HEK293 (cell line): ENCODE results near the gene RBCK1.
A peak's percentile ranks its signal among the peaks of the same experiment; 100 is the strongest.

ENCODE experiments used
- GLI2 ChIP-seq: fragments of 450-650 bp; formaldehyde crosslinking; IDR thresholded peaks from 2 replicates; pipeline ENCODE4; 2017; ENCODE audit warnings: missing biosample characterization, missing genetic modification characterization, low read depth, borderline replicate concordance
- GLIS2 ChIP-seq: fragments of 450-650 bp; formaldehyde crosslinking; IDR thresholded peaks from 2 replicates; pipeline ENCODE4 v1.5.1; 2016; ENCODE audit warnings: missing biosample characterization, missing genetic modification characterization
- KLF10 ChIP-seq: fragments of 450-650 bp; IDR thresholded peaks from 2 replicates; pipeline ENCODE4 v1.5.1; 2018; ENCODE audit warnings: missing biosample characterization, mild to moderate bottlenecking, missing genetic modification characterization
- KLF9 ChIP-seq: fragments of 450-650 bp; formaldehyde crosslinking; IDR thresholded peaks from 2 replicates; pipeline ENCODE4 v1.5.1; 2016; ENCODE audit warnings: missing biosample characterization, missing genetic modification characterization, low read depth
- MEIS1 ChIP-seq: sonication (generic); formaldehyde crosslinking; IDR thresholded peaks from 2 replicates; pipeline ENCODE4 v1.8.1; 2022; ENCODE audit warnings: missing genetic modification reagents, mild to moderate bottlenecking, borderline replicate concordance
- SETDB1 ChIP-seq: IDR thresholded peaks from one replicate; pipeline ENCODE4 v1.6.1; 2017; ENCODE audit warnings: mild to moderate bottlenecking, low read length, moderate library complexity, mixed read lengths; ENCODE audit not compliant: insufficient read length
- SP3 ChIP-seq: fragments of 450-650 bp; formaldehyde crosslinking; IDR thresholded peaks from 2 replicates; pipeline ENCODE4 v1.5.1; 2016; ENCODE audit warnings: missing biosample characterization, missing genetic modification characterization
- TCF7L2 ChIP-seq: IDR thresholded peaks from 2 replicates; pipeline ENCODE4 v1.6.1; 2011; ENCODE audit warnings: low read depth, mild to moderate bottlenecking, inconsistent platforms, low read length, moderate library complexity, borderline replicate concordance
- ZBTB20 ChIP-seq: fragments of 450-650 bp; formaldehyde crosslinking; IDR thresholded peaks from 2 replicates; pipeline ENCODE4 v1.5.1; 2016; ENCODE audit warnings: missing biosample characterization, missing genetic modification characterization
- ZEB2 ChIP-seq: fragments of 450-650 bp; formaldehyde crosslinking; IDR thresholded peaks from 2 replicates; pipeline ENCODE4 v1.5.1; 2016; ENCODE audit warnings: missing biosample characterization, missing genetic modification characterization
- ZFP69B ChIP-seq: fragments of 450-650 bp; formaldehyde crosslinking; IDR thresholded peaks from 2 replicates; pipeline ENCODE4 v1.5.1; 2016; ENCODE audit warnings: missing biosample characterization, missing genetic modification characterization
- ZNF121 ChIP-seq: fragments of 450-650 bp; formaldehyde crosslinking; IDR thresholded peaks from 2 replicates; pipeline ENCODE4 v1.5.1; 2016; ENCODE audit warnings: missing biosample characterization, missing genetic modification characterization
- ZNF132 ChIP-seq: fragments of 450-650 bp; formaldehyde crosslinking; IDR thresholded peaks from 2 replicates; pipeline ENCODE4 v1.5.1; 2017; ENCODE audit warnings: missing biosample characterization, missing genetic modification characterization, borderline replicate concordance
- ZNF169 ChIP-seq: fragments of 450-650 bp; formaldehyde crosslinking; IDR thresholded peaks from 2 replicates; pipeline ENCODE4 v1.5.1; 2016; ENCODE audit warnings: missing biosample characterization, missing genetic modification characterization
- ZNF24 ChIP-seq: fragments of 450-650 bp; formaldehyde crosslinking; IDR thresholded peaks from 2 replicates; pipeline ENCODE4 v1.5.1; 2016; ENCODE audit warnings: missing biosample characterization, missing genetic modification characterization
- ZNF366 ChIP-seq: fragments of 450-650 bp; formaldehyde crosslinking; conservative IDR thresholded peaks from 2 replicates; pipeline ENCODE4 v1.5.1; 2016; ENCODE audit warnings: missing biosample characterization, missing genetic modification characterization
- ZNF391 ChIP-seq: fragments of 450-650 bp; formaldehyde crosslinking; IDR thresholded peaks from 2 replicates; pipeline ENCODE4 v1.5.1; 2016; ENCODE audit warnings: low read depth, missing biosample characterization, missing genetic modification characterization, borderline replicate concordance
- ZNF423 ChIP-seq: fragments of 450-650 bp; formaldehyde crosslinking; IDR thresholded peaks from 2 replicates; pipeline ENCODE4 v1.5.1; 2016; ENCODE audit warnings: missing biosample characterization, missing genetic modification characterization
- ZNF501 ChIP-seq: fragments of 450-650 bp; formaldehyde crosslinking; IDR thresholded peaks from 2 replicates; pipeline ENCODE4 v1.5.1; 2016; ENCODE audit warnings: missing biosample characterization, missing genetic modification characterization
- ZNF561 ChIP-seq: fragments of 450-650 bp; IDR thresholded peaks from 2 replicates; pipeline ENCODE4 v1.5.1; 2018; ENCODE audit warnings: missing biosample characterization, missing genetic modification characterization, borderline replicate concordance
- ZNF580 ChIP-seq: fragments of 450-650 bp; formaldehyde crosslinking; IDR thresholded peaks from 2 replicates; pipeline ENCODE4 v1.5.1; 2016; ENCODE audit warnings: missing biosample characterization, missing genetic modification characterization
- ZNF585B ChIP-seq: fragments of 450-650 bp; formaldehyde crosslinking; IDR thresholded peaks from 2 replicates; pipeline ENCODE4 v1.5.1; 2016; ENCODE audit warnings: missing biosample characterization, missing genetic modification characterization
- ZNF596 ChIP-seq: fragments of 450-650 bp; IDR thresholded peaks from 2 replicates; pipeline ENCODE4 v1.5.0; 2018; ENCODE audit warnings: missing biosample characterization, mild to moderate bottlenecking, missing genetic modification characterization, moderate library complexity
- ZNF621 ChIP-seq: fragments of 450-650 bp; formaldehyde crosslinking; IDR thresholded peaks from 2 replicates; pipeline ENCODE4 v1.5.1; 2017; ENCODE audit warnings: missing biosample characterization, missing genetic modification characterization
- ZNF664 ChIP-seq: fragments of 450-650 bp; formaldehyde crosslinking; IDR thresholded peaks from 2 replicates; pipeline ENCODE4 v1.5.1; 2016; ENCODE audit warnings: missing biosample characterization, missing genetic modification characterization
- ZNF701 ChIP-seq: fragments of 450-650 bp; formaldehyde crosslinking; IDR thresholded peaks from 2 replicates; pipeline ENCODE4 v1.5.1; 2016; ENCODE audit warnings: missing biosample characterization, missing genetic modification characterization
- ZNF777 ChIP-seq: fragments of 450-650 bp; formaldehyde crosslinking; IDR thresholded peaks from 2 replicates; pipeline ENCODE4 v1.5.1; 2017; ENCODE audit warnings: missing biosample characterization, missing genetic modification characterization, borderline replicate concordance
- ZNF792 ChIP-seq: fragments of 450-650 bp; formaldehyde crosslinking; IDR thresholded peaks from 2 replicates; pipeline ENCODE4 v1.5.1; 2016; ENCODE audit warnings: missing biosample characterization, missing genetic modification characterization
- TF ChIP-seq, protein P1 (sequence below): fragments of 450-650 bp; formaldehyde crosslinking; IDR thresholded peaks from 2 replicates; pipeline ENCODE4 v1.5.1; 2016; ENCODE audit warnings: missing biosample characterization, missing genetic modification characterization
- TF ChIP-seq, protein P2 (sequence below): fragments of 450-650 bp; formaldehyde crosslinking; conservative IDR thresholded peaks from 2 replicates; pipeline ENCODE4 v1.5.1; 2016; ENCODE audit warnings: low read depth, missing biosample characterization, missing genetic modification characterization
- TF ChIP-seq, protein P3 (sequence below): fragments of 450-650 bp; formaldehyde crosslinking; IDR thresholded peaks from 2 replicates; pipeline ENCODE4 v1.5.1; 2016; ENCODE audit warnings: missing biosample characterization, missing genetic modification characterization
- TF ChIP-seq, protein P4 (sequence below): fragments of 450-650 bp; formaldehyde crosslinking; IDR thresholded peaks from 2 replicates; pipeline ENCODE4 v1.5.1; 2016; ENCODE audit warnings: missing biosample characterization, missing genetic modification characterization

RBCK1 gene

GRCh38 chr20:371755-372542 lies 36.1 kb upstream of the RBCK1 start (continued):
- TF ChIP-seq, protein P1, sequence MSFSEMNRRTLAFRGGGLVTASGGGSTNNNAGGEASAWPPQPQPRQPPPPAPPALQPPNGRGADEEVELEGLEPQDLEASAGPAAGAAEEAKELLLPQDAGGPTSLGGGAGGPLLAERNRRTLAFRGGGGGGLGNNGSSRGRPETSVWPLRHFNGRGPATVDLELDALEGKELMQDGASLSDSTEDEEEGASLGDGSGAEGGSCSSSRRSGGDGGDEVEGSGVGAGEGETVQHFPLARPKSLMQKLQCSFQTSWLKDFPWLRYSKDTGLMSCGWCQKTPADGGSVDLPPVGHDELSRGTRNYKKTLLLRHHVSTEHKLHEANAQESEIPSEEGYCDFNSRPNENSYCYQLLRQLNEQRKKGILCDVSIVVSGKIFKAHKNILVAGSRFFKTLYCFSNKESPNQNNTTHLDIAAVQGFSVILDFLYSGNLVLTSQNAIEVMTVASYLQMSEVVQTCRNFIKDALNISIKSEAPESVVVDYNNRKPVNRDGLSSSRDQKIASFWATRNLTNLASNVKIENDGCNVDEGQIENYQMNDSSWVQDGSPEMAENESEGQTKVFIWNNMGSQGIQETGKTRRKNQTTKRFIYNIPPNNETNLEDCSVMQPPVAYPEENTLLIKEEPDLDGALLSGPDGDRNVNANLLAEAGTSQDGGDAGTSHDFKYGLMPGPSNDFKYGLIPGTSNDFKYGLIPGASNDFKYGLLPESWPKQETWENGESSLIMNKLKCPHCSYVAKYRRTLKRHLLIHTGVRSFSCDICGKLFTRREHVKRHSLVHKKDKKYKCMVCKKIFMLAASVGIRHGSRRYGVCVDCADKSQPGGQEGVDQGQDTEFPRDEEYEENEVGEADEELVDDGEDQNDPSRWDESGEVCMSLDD = 0 out of 2 replicates have a peak, but pooled peaks have one; percentile 12
- TF ChIP-seq, protein P2, sequence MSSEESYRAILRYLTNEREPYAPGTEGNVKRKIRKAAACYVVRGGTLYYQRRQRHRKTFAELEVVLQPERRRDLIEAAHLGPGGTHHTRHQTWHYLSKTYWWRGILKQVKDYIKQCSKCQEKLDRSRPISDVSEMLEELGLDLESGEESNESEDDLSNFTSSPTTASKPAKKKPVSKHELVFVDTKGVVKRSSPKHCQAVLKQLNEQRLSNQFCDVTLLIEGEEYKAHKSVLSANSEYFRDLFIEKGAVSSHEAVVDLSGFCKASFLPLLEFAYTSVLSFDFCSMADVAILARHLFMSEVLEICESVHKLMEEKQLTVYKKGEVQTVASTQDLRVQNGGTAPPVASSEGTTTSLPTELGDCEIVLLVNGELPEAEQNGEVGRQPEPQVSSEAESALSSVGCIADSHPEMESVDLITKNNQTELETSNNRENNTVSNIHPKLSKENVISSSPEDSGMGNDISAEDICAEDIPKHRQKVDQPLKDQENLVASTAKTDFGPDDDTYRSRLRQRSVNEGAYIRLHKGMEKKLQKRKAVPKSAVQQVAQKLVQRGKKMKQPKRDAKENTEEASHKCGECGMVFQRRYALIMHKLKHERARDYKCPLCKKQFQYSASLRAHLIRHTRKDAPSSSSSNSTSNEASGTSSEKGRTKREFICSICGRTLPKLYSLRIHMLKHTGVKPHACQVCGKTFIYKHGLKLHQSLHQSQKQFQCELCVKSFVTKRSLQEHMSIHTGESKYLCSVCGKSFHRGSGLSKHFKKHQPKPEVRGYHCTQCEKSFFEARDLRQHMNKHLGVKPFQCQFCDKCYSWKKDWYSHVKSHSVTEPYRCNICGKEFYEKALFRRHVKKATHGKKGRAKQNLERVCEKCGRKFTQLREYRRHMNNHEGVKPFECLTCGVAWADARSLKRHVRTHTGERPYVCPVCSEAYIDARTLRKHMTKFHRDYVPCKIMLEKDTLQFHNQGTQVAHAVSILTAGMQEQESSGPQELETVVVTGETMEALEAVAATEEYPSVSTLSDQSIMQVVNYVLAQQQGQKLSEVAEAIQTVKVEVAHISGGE = no peak
- TF ChIP-seq ZNF621 (tag by site-specific recombination) (no peak), ZNF701 (tag by site-specific recombination) (no peak), ZNF423 (tag by site-specific recombination) (no peak), ZNF24 (tag by site-specific recombination) (peak; percentile 62; the same call in 1 of the 2 replicates), ZBTB20 (tag by site-specific recombination) (0 out of 2 replicates have a peak, but pooled peaks have one; percentile 35), SP3 (tag by site-specific recombination) (no peak), GLI2 (no peak), ZNF596 (no peak), ZNF777 (tag by site-specific recombination) (no peak), ZNF792 (tag by site-specific recombination) (no peak), SETDB1 (no peak), ZNF561 (tag by site-specific recombination) (no peak), ZNF501 (no peak), KLF10 (tag by site-specific recombination) (no peak), TCF7L2 (no peak), GLIS2 (tag by site-specific recombination) (no peak), ZNF585B (tag by site-specific recombination) (no peak), ZNF132 (tag by site-specific recombination) (no peak), ZNF664 (no peak), ZFP69B (tag by site-specific recombination) (peak; percentile 83; the same call in 1 of the 2 replicates), ZNF366 (tag by site-specific recombination) (peak; percentile 55), ZEB2 (peak; percentile 70; the same call in 1 of the 2 replicates), ZNF169 (no peak), ZNF121 (tag by site-specific recombination) (no peak), ZNF391 (tag by site-specific recombination) (no peak), KLF9 (tag by site-specific recombination) (no peak), ZNF580 (tag by site-specific recombination) (no peak), MEIS1 (CRISPR knock-in tag) (no peak)
- TF ChIP-seq, protein P3, sequence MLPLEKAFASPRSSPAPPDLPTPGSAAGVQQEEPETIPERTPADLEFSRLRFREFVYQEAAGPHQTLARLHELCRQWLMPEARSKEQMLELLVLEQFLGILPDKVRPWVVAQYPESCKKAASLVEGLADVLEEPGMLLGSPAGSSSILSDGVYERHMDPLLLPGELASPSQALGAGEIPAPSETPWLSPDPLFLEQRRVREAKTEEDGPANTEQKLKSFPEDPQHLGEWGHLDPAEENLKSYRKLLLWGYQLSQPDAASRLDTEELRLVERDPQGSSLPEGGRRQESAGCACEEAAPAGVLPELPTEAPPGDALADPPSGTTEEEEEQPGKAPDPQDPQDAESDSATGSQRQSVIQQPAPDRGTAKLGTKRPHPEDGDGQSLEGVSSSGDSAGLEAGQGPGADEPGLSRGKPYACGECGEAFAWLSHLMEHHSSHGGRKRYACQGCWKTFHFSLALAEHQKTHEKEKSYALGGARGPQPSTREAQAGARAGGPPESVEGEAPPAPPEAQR (tag by site-specific recombination) = 0 out of 2 replicates have a peak, but pooled peaks have one; percentile 44
- TF ChIP-seq, protein P4, sequence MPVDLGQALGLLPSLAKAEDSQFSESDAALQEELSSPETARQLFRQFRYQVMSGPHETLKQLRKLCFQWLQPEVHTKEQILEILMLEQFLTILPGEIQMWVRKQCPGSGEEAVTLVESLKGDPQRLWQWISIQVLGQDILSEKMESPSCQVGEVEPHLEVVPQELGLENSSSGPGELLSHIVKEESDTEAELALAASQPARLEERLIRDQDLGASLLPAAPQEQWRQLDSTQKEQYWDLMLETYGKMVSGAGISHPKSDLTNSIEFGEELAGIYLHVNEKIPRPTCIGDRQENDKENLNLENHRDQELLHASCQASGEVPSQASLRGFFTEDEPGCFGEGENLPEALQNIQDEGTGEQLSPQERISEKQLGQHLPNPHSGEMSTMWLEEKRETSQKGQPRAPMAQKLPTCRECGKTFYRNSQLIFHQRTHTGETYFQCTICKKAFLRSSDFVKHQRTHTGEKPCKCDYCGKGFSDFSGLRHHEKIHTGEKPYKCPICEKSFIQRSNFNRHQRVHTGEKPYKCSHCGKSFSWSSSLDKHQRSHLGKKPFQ (tag by site-specific recombination) = no peak
